ENCODE results near the gene IGF2. TPM values are rescaled to one million over a fixed set of nuclear protein-coding genes. Genes with fewer than 3 reads are reported as not detected.

IGF2 gene
- total RNA-seq, 5 donors from 2014 or later (not counting 1 experiment from before 2014, with no cell fraction given), result 0.30 to 0.98 (median 0.60) TPM; not detected in 1

DNA sequence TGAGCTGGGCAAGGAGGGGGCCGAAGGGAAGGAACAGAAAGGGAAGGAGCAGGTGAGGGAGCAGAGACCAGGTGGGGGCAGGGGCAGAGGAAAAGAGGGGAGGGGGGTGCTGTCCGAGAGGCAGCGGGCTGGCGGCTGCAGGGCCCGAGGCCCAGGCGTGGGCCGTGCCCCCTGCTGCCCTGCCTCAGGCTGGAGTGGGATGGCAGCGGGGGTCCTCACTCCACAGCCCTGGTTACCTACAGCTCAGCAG, 2.3 kb downstream of the IGF2 start:
- no peaks in the 10 kb centered on the region for H3K36me3 ChIP-seq (ENCODE audit: control insufficient read depth in 2 of 2, extremely low read depth in 1 of 2, insufficient read depth in 1 of 2, low read length in 1 of 2)
- H3K4me3 ChIP-seq (ENCODE audit: control insufficient read depth in 1 of 2, extremely low read depth in 1 of 2, low read length in 1 of 2), result no peak overlapping the region
- Mint-ChIP-seq H3K4me1 (peaks cover 3 to 11% (median 4%) of the 10 kb centered on the region in 3 donors), H3K36me3 (no peaks in the 10 kb centered on the region), H3K4me3 (peak overlapping the region in 1 of 3 donors; percentile 76), H3K27me3 (peaks cover 34 to 59% of the 10 kb centered on the region in 2 donors), H3K9me3 (no peaks in the 10 kb centered on the region), H3K27ac (no peak overlapping the region)
- peaks cover 0 to 79% of the 10 kb centered on the region in 2 experiments for H3K27me3 ChIP-seq (replicated peaks in 1 of 2; ENCODE audit: control insufficient read depth in 2 of 2, extremely low read depth in 1 of 2, insufficient read depth in 2 of 2, low read length in 1 of 2)
- ChIA-PET POLR2A (no interaction called here), CTCF (no interaction called here)
- no peaks in the 10 kb centered on the region for H3K9me3 ChIP-seq
- ATAC-seq (replicated peaks in 1 of 4), result no peak
- DNase-seq, result no peak
- no peak overlapping the region for H3K27ac ChIP-seq (ENCODE audit: low read length)
- 16% methylated on average over 7 of the region's 8 CpGs for WGBS (ENCODE audit: insufficient coverage)
- H3K4me1 ChIP-seq (ENCODE audit: control insufficient read depth in 1 of 2, extremely low read depth in 1 of 2, insufficient read depth in 2 of 2, low read length in 2 of 2), result peaks cover 0 to 22% of the 10 kb centered on the region in 2 experiments

DNA sequence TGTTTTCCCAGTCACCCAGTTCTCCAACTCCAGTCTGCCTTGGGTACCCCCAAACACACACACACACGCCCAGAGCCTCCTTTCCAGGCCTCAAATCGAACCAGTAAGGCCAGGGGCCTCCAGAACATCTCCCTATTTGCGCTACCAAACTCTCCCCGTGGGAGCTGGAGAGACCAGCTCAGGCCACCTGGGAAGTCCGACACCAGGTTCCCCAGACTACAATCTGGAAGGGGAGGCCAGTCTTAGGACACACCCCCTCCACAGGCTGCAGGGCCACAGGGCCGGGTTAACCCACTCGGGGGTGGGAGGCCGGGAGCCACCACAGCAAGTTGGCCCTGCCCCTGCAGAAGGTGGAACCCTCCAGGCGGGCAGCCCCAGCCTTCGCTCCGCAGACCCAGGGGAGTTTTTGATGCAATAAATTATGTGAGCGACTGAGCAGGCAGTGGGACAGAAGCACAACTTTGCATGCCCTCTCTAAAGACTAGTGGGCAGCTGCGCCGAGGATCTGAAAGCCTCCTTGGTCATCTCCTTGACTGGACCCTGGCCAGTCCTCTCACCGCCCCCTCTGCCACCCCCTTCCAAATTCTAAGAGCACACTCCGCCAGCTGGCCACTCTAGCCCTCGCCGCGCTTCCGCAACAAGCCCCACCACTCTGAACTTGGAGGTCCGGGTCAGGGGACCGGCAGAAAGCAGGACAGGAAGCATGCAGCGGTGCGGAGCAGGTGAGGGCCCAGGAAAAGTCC, 2.8 kb downstream of the IGF2 start:
- H3K27me3 ChIP-seq (replicated peaks in 1 of 2; ENCODE audit: control insufficient read depth in 2 of 2, extremely low read depth in 1 of 2, insufficient read depth in 2 of 2, low read length in 1 of 2), result peaks cover 0 to 77% of the 10 kb centered on the region in 2 experiments
- H3K27ac ChIP-seq (ENCODE audit: low read length), result no peak overlapping the region
- H3K9me3 Mint-ChIP-seq, result no peaks in the 10 kb centered on the region
- H3K4me1 ChIP-seq (ENCODE audit: control insufficient read depth in 1 of 2, extremely low read depth in 1 of 2, insufficient read depth in 2 of 2, low read length in 2 of 2), result peaks cover 0 to 22% of the 10 kb centered on the region in 2 experiments
- H3K9me3 ChIP-seq, result no peaks in the 10 kb centered on the region
- peaks cover 32 to 58% of the 10 kb centered on the region in 2 donors for H3K27me3 Mint-ChIP-seq
- no peaks in the 10 kb centered on the region for H3K36me3 Mint-ChIP-seq
- H3K36me3 ChIP-seq (ENCODE audit: control insufficient read depth in 2 of 2, extremely low read depth in 1 of 2, insufficient read depth in 1 of 2, low read length in 1 of 2), result no peaks in the 10 kb centered on the region
- H3K27ac Mint-ChIP-seq, result no peak overlapping the region
- ATAC-seq (replicated peaks in 1 of 4) (no peak), DNase-seq (no peak)
- peak overlapping the region in 1 of 3 donors; percentile 76 for H3K4me3 Mint-ChIP-seq
- peaks cover 3 to 11% (median 6%) of the 10 kb centered on the region in 3 donors for H3K4me1 Mint-ChIP-seq
- no peak overlapping the region for H3K4me3 ChIP-seq (ENCODE audit: control insufficient read depth in 1 of 2, extremely low read depth in 1 of 2, low read length in 1 of 2)
- ChIA-PET POLR2A (no interaction called here), CTCF (no interaction called here)
- WGBS (ENCODE audit: insufficient coverage), result 36% methylated on average over 21 of the region's 24 CpGs

DNA sequence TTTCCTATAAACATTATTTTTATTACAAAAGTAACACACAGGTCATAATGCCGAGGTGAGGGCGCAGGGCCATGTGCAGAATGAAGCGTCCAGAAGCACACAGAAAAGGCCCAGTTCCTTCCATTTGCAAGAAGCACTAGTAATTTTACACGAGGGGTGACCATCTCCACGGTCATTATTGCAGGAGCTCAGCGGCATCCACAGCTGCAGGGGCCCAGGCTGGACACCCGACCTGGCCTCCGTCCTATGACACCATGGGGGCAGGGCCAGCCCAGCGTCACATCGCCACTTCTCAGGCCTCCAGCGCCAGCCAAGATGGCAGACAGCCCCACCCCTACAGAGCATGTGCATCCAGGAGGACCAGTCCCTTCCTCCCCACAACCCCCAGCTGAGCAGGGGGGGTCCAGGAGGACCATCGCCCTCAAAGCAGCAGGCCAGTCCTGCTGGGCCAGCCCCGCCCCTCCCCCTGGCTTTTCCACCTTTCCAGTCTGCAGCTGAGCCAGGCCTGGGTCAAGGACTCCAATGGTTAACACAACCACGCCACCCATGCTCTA, 3.5 kb downstream of the IGF2 start:
- DNase-seq (no peak), ATAC-seq (replicated peaks in 1 of 4) (no peak)
- H3K36me3 ChIP-seq (ENCODE audit: control insufficient read depth in 2 of 2, extremely low read depth in 1 of 2, insufficient read depth in 1 of 2, low read length in 1 of 2), result no peaks in the 10 kb centered on the region
- H3K27me3 ChIP-seq (replicated peaks in 1 of 2; ENCODE audit: control insufficient read depth in 2 of 2, extremely low read depth in 1 of 2, insufficient read depth in 2 of 2, low read length in 1 of 2), result peaks cover 0 to 71% of the 10 kb centered on the region in 2 experiments
- CTCF ChIA-PET, result no interaction called here
- Mint-ChIP-seq H3K4me3 (no peak overlapping the region), H3K9me3 (no peaks in the 10 kb centered on the region), H3K36me3 (no peaks in the 10 kb centered on the region), H3K4me1 (peaks cover 3 to 6% (median 6%) of the 10 kb centered on the region in 3 donors), H3K27me3 (peaks cover 32 to 57% of the 10 kb centered on the region in 2 donors), H3K27ac (peak overlapping the region in 1 of 2 donors; percentile 23)
- peaks cover 0 to 22% of the 10 kb centered on the region in 2 experiments for H3K4me1 ChIP-seq (ENCODE audit: control insufficient read depth in 1 of 2, extremely low read depth in 1 of 2, insufficient read depth in 2 of 2, low read length in 2 of 2)
- H3K9me3 ChIP-seq, result no peaks in the 10 kb centered on the region
- POLR2A ChIA-PET, result no interaction called here
- no peak overlapping the region for H3K27ac ChIP-seq (ENCODE audit: low read length)
- 88% methylated on average over 12 of the region's 14 CpGs for WGBS (ENCODE audit: insufficient coverage)
- no peak overlapping the region for H3K4me3 ChIP-seq (ENCODE audit: control insufficient read depth in 1 of 2, extremely low read depth in 1 of 2, low read length in 1 of 2)

DNA sequence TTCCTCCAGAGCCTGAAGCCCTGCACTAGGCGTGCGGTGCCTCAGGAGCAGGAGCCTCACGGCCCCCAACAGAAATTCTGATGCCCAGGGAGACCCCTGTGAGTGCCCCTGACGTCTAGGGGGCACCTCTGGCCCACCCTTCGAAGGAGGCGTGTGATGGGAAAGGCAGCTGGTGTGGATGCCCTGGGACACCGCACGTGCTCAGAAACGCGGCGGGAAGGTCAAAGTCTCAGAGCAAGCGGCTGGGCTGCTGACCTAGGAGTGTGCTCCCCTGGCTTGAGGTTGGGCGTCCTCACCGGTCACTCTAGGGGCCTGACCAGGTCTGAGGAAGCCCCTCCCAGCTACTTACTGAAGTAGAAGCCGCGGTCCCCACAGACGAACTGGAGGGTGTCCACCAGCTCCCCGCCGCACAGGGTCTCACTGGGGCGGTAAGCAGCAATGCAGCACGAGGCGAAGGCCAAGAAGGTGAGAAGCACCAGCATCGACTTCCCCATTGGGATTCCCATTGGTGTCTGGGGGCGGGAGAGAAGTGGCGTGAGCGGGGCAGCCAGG, 4.1 kb downstream of the IGF2 start:
- POLR2A ChIA-PET, result no interaction called here
- Histone ChIP-seq H3K27ac (ENCODE audit: low read length) (no peak overlapping the region), H3K4me1 (ENCODE audit: control insufficient read depth in 1 of 2, extremely low read depth in 1 of 2, insufficient read depth in 2 of 2, low read length in 2 of 2) (peaks cover 0 to 21% of the 10 kb centered on the region in 2 experiments), H3K4me3 (ENCODE audit: control insufficient read depth in 1 of 2, extremely low read depth in 1 of 2, low read length in 1 of 2) (no peak overlapping the region), H3K27me3 (replicated peaks in 1 of 2; ENCODE audit: control insufficient read depth in 2 of 2, extremely low read depth in 1 of 2, insufficient read depth in 2 of 2, low read length in 1 of 2) (peaks cover 0 to 66% of the 10 kb centered on the region in 2 experiments), H3K36me3 (ENCODE audit: control insufficient read depth in 2 of 2, extremely low read depth in 1 of 2, insufficient read depth in 1 of 2, low read length in 1 of 2) (no peaks in the 10 kb centered on the region), H3K9me3 (no peaks in the 10 kb centered on the region)
- Mint-ChIP-seq H3K4me1 (peaks cover 3 to 6% (median 6%) of the 10 kb centered on the region in 3 donors), H3K9me3 (no peaks in the 10 kb centered on the region), H3K27ac (no peak overlapping the region), H3K4me3 (no peak overlapping the region), H3K36me3 (no peaks in the 10 kb centered on the region), H3K27me3 (peaks cover 32 to 55% of the 10 kb centered on the region in 2 donors)
- ATAC-seq (replicated peaks in 1 of 4) (no peak), DNase-seq (no peak)
- CTCF ChIA-PET, result no interaction called here
- WGBS (ENCODE audit: insufficient coverage), result 82% methylated on average over 17 of the region's 26 CpGs

DNA sequence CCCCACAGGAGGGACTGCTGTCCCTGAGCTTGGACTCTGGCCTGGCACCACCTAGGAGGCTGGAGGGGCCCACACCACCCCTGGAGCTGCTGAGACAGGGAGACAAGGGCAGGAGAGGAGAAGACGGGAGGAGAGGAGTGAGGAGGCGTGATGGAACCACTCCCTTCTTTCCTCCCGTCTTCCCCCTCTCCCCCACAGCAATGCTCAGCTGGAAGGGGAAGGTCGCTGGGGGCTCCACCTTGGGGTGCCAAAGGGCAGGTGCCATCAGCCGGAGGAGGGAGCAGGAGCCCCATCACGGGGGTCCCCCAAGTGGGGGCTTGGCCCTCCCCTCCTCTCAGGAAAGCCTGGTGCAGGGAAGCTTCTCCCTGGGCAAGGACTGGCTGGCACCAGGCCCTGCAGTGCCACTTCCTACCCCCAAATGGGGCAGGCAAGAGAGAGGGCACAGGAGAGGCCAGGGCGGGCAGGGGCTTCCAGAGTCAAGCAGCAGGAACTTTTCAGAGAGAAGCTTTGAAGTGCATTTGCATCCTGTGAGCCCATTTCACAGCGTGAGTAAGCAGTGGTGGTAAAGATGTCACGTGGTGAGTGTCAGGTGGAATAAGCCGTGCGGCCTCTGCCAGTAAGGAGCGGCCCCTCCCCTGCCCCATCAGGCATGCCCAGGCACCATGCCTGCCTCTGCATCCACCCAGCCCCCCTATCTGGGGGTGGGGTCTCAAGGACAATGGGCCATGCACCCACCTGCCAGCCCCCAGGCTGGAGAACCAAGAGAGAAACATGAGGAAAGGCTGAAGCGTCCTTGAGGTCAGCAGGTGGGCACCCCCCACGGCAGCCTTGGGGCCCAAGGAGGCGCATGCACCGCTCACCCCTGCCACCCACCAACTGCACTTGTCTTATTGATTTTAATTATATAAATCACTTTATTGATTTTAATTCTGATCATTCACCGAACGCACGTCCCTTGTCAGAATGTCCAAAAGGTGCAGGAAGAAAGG, 4.9 kb downstream of the IGF2 start:
- Mint-ChIP-seq H3K36me3 (no peaks in the 10 kb centered on the region), H3K4me3 (no peak overlapping the region), H3K9me3 (no peaks in the 10 kb centered on the region), H3K27me3 (peaks cover 32 to 53% of the 10 kb centered on the region in 2 donors), H3K27ac (no peak overlapping the region), H3K4me1 (peaks cover 3 to 6% (median 4%) of the 10 kb centered on the region in 3 donors)
- Histone ChIP-seq H3K27me3 (replicated peaks in 1 of 2; ENCODE audit: control insufficient read depth in 2 of 2, extremely low read depth in 1 of 2, insufficient read depth in 2 of 2, low read length in 1 of 2) (peaks cover 0 to 60% of the 10 kb centered on the region in 2 experiments), H3K4me1 (ENCODE audit: control insufficient read depth in 1 of 2, extremely low read depth in 1 of 2, insufficient read depth in 2 of 2, low read length in 2 of 2) (peaks cover 0 to 16% of the 10 kb centered on the region in 2 experiments), H3K9me3 (no peaks in the 10 kb centered on the region), H3K27ac (ENCODE audit: low read length) (no peak overlapping the region), H3K36me3 (ENCODE audit: control insufficient read depth in 2 of 2, extremely low read depth in 1 of 2, insufficient read depth in 1 of 2, low read length in 1 of 2) (no peaks in the 10 kb centered on the region), H3K4me3 (ENCODE audit: control insufficient read depth in 1 of 2, extremely low read depth in 1 of 2, low read length in 1 of 2) (no peak overlapping the region)
- DNase-seq, result no peak
- CTCF ChIA-PET, result interaction anchor here in 1 of 2 donors (1.1 kb wide), 1 partner anchor 17 kb away, joined by 4 read pairs; no protein-coding TSS in a partner anchor
- WGBS (ENCODE audit: insufficient coverage), result 76% methylated on average over 4 of the region's 19 CpGs
- POLR2A ChIA-PET, result no interaction called here
- no peak for ATAC-seq (replicated peaks in 1 of 4)

Measured in T-cell (primary cell).